Nephron progenitor cell (in vitro differentiated cells): ENCODE data around the gene CDK5.

Experiments
- DNase-seq: peaks from one replicate; pipeline ENCODE4 v3.0.0; 2021
- H3K27ac Mint-ChIP-seq: 2 replicates; pipeline ENCODE4 v1.8.0; 2021; ENCODE audit warnings: mild to moderate bottlenecking, moderate library complexity, mixed read lengths
- H3K27me3 Mint-ChIP-seq: 2 replicates; pipeline ENCODE4 v1.8.0; 2021; ENCODE audit warnings: mild to moderate bottlenecking, low read depth, mixed read lengths; ENCODE audit not compliant: poor library complexity
- H3K36me3 Mint-ChIP-seq: 2 replicates; pipeline ENCODE4 v1.8.0; 2021; ENCODE audit warnings: low read depth, mixed read lengths
- H3K4me1 Mint-ChIP-seq: 2 replicates; pipeline ENCODE4 v1.8.0; 2021; ENCODE audit warnings: mixed read lengths
- H3K4me3 Mint-ChIP-seq: 2 replicates; pipeline ENCODE4 v1.8.0; 2021; ENCODE audit warnings: mild to moderate bottlenecking, moderate library complexity, mixed read lengths
- H3K9me3 Mint-ChIP-seq: 2 replicates; pipeline ENCODE4 v1.8.0; 2021; ENCODE audit warnings: mild to moderate bottlenecking, moderate library complexity, mixed read lengths
- TF ChIP-seq, protein P1 (sequence below): fragments of 200-600 bp; sonication (generic); IDR thresholded peaks from 2 replicates; pipeline ENCODE4 v1.5.0; 2021; ENCODE audit warnings: antibody characterized with exemption

Gene CDK5

DNA sequence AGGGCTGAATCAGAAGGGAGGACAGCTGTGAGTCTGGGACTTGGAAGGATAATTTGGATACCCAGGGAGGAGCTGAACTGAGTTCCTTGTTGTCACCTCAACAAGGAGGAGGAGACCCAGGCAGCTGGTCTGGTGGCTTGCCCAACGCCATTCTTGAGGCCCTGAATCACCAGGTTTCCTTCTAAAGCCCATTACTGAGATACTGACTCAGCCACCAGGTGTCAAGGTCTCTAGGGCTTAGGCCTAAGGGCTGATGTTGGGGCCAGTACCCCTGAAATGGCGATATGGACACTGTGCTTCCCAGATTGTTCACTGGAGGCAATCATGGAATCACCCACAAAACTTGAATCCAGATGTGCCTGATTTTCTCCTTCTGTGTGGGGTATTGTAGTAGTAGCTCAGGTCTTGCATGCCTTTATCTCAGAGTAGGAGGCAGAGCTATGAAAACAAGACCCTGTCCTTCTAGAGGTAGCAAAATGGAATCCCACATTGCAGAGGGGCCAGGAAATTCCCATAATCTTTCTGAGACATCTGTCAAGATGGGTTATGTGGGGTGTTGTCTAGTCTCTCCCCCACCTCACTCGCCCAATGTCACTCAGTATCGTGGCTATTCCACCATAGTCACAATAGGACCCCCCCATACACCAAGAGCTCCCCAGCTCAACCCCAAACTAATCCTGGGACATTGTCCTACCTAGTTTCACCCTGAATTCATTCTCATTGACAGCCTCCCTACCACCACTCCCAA, 31.6 kb downstream of the CDK5 start:
- Mint-ChIP-seq H3K9me3 (no peaks in the 10 kb centered on the region), H3K27me3 (peaks cover 27% of the 10 kb centered on the region), H3K36me3 (no peaks in the 10 kb centered on the region), H3K27ac (no peak overlapping the region), H3K4me1 (peaks cover 48% of the 10 kb centered on the region), H3K4me3 (no peak overlapping the region)
- DNase-seq: no peak
- TF ChIP-seq, protein P1, sequence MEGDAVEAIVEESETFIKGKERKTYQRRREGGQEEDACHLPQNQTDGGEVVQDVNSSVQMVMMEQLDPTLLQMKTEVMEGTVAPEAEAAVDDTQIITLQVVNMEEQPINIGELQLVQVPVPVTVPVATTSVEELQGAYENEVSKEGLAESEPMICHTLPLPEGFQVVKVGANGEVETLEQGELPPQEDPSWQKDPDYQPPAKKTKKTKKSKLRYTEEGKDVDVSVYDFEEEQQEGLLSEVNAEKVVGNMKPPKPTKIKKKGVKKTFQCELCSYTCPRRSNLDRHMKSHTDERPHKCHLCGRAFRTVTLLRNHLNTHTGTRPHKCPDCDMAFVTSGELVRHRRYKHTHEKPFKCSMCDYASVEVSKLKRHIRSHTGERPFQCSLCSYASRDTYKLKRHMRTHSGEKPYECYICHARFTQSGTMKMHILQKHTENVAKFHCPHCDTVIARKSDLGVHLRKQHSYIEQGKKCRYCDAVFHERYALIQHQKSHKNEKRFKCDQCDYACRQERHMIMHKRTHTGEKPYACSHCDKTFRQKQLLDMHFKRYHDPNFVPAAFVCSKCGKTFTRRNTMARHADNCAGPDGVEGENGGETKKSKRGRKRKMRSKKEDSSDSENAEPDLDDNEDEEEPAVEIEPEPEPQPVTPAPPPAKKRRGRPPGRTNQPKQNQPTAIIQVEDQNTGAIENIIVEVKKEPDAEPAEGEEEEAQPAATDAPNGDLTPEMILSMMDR: no peak

DNA sequence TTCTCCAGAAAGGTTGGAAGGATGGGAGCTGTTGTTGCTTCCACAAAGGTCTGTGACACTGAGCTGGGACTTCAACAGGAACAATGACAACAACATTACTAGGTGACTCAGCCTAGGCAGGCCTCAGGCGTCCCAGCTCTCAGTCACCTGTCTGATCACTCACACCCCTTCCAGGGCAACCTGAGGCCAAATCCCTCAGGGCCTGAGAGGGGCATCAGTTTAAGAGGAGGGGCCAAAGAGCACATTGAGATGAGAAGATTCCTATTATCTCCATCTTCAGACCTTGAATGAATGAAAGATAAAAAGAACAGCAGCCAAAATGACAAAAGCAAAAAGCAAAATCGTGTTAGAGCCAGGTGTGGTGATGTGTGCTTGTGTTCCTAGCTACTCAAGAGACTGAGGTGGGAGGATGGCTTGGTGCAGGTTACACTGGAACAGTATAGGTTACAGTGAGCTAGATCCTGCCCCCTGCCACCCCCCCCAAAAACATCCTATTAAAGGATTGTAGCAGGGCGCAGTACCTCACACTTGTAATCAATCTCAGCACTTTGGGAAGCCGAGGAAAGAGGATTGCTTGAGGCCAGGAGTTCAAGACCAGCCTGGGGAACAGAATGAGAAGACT, 33.2 kb downstream of the CDK5 start, which contains the start of gene ATG9B:
TSS of gene ATG9B (minus strand) at position 60 of the 622 bp plus-strand sequence. CDS start 71 bp downstream, outside the sequence.
- Mint-ChIP-seq H3K4me1 (peaks cover 63% of the 10 kb centered on the region), H3K27me3 (peaks cover 32% of the 10 kb centered on the region), H3K4me3 (no peak within 1 kb of the TSS), H3K27ac (no peak within 1 kb of the TSS), H3K9me3 (no peaks in the 10 kb centered on the region), H3K36me3 (no peaks in the 10 kb centered on the region)
- TF ChIP-seq, protein P1: no peak
- no peak for DNase-seq

DNA sequence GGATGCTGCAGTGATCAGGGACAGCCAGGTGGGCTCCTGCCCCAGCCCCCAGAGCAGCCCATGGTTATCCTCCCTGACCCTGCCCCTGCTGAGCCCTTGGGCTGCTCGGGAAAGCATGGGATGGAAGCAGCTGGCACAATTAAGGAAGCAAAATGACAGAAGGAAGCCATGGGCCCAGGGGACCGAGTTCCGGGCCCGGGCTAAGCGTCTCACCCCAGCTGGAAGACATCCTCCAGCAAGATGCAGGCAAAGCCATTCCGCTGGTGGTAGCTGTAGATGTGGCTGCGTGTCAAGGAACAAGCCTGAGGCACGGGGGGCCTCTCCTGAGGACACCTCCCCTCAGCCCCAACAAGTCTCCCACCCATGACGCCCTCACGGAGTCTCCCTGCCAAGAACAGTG, 34.5 kb downstream of the CDK5 start:
- Mint-ChIP-seq H3K36me3 (no peaks in the 10 kb centered on the region), H3K9me3 (no peaks in the 10 kb centered on the region), H3K4me3 (no peak overlapping the region), H3K27me3 (peaks cover 42% of the 10 kb centered on the region), H3K4me1 (peaks cover 62% of the 10 kb centered on the region), H3K27ac (no peak overlapping the region)
- no peak for DNase-seq
- TF ChIP-seq, protein P1: no peak

DNA sequence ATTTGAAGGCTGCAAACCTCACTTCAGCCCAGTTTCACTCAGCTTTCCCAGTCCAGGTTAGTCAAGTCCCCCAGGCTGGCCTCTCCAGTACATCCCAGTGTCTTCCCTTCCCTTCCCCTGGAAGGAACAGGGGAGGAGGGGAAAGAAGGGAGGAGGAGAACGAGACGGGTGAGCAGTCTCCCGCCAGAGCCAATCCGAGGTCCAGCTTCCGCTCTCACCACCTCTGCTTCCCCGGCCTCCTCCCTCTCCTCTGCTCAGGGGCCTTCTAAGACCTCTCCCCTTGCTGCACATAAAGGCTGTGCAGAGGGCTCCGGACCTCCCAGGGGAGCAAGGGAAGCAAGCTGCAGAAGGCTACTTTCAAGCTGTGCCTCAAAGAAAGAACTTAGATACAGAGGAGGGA, 37.5 kb downstream of the CDK5 start:
- Mint-ChIP-seq H3K27ac (no peak overlapping the region), H3K27me3 (peaks cover 38% of the 10 kb centered on the region), H3K4me3 (peak overlapping the region; percentile 65), H3K4me1 (peaks cover 58% of the 10 kb centered on the region), H3K36me3 (peaks cover 4% of the 10 kb centered on the region), H3K9me3 (no peaks in the 10 kb centered on the region)
- TF ChIP-seq, protein P1: no peak
- no peak for DNase-seq

DNA sequence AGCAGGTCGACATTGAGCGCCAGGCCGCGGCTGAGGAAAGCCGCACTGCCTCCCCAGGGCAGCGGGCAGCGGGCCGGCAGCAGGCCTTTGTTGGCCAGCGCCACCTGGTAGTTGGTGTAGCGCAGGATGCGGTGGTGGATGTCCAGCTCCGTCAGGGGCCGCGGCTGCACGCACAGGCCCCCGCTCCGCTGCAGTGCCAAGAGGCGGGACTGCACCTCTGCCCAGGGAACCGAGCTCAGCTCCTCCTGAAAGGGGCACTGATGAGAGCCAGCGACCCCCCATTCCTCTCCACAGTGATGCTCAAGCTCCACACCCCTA, 38.6 kb downstream of the CDK5 start:
- Mint-ChIP-seq H3K27me3 (peaks cover 42% of the 10 kb centered on the region), H3K27ac (no peak overlapping the region)
- TF ChIP-seq, protein P1: no peak

More for the DNA sequence above, 38.6 kb downstream of the CDK5 start:
- peaks cover 10% of the 10 kb centered on the region for H3K36me3 Mint-ChIP-seq
- H3K9me3 Mint-ChIP-seq: no peaks in the 10 kb centered on the region
- peak overlapping the region; percentile 52 for H3K4me3 Mint-ChIP-seq
- peaks cover 59% of the 10 kb centered on the region for H3K4me1 Mint-ChIP-seq
- DNase-seq: no peak
